Osteoblast (primary cell): Measurements from ENCODE around the gene MAMDC2. TPM values are rescaled to one million over a fixed set of nuclear protein-coding genes. Genes with fewer than 3 reads are reported as not detected.

Experiments
- DNase-seq: peaks from one replicate; pipeline ENCODE4 v3.0.0; 2011; ENCODE audit warnings: low spot score, mixed read lengths; ENCODE audit not compliant: insufficient read length; ENCODE audit errors: missing footprints
- H2AFZ ChIP-seq: 2 replicates; pipeline ENCODE4 v1.6.0; 2011; ENCODE audit warnings: mild to moderate bottlenecking, low read length
- H3K27ac ChIP-seq: 2 replicates; pipeline ENCODE4 v1.5.1; 2011; ENCODE audit warnings: mild to moderate bottlenecking, low read depth, low read length, moderate library complexity
- H3K27me3 ChIP-seq: 2 replicates; pipeline ENCODE4 v1.6.0; 2012; ENCODE audit warnings: mild to moderate bottlenecking, control low read depth, inconsistent platforms, low read length, moderate library complexity; ENCODE audit not compliant: insufficient read depth
- H3K36me3 ChIP-seq: 2 replicates; pipeline ENCODE4 v1.5.1; 2011; ENCODE audit warnings: mild to moderate bottlenecking, low read length, control low read depth, moderate library complexity; ENCODE audit not compliant: insufficient read depth
- H3K4me1 ChIP-seq: 2 replicates; pipeline ENCODE4 v1.5.1; 2011; ENCODE audit warnings: mild to moderate bottlenecking, low read length, control low read depth, moderate library complexity; ENCODE audit not compliant: insufficient read depth
- H3K4me2 ChIP-seq: 2 replicates; pipeline ENCODE4 v1.6.0; 2011; ENCODE audit warnings: mild to moderate bottlenecking, low read length; ENCODE audit not compliant: insufficient read depth
- H3K4me3 ChIP-seq: fragments of 200-600 bp; sonication (generic); 3 replicates; pipeline ENCODE4 v1.5.1; 2012; ENCODE audit warnings: mild to moderate bottlenecking, low read length, inconsistent platforms; ENCODE audit not compliant: insufficient read depth
- H3K79me2 ChIP-seq: 2 replicates; pipeline ENCODE4 v1.6.0; 2012; ENCODE audit warnings: mild to moderate bottlenecking, low read length, control low read depth, inconsistent platforms; ENCODE audit not compliant: insufficient read depth
- H3K9me3 ChIP-seq: 2 replicates; pipeline ENCODE4 v1.5.1; 2011; ENCODE audit warnings: low read depth, low read length, control low read depth
- H4K20me1 ChIP-seq: 2 replicates; pipeline ENCODE4 v1.6.0; 2012; ENCODE audit warnings: mild to moderate bottlenecking, low read length, control low read depth; ENCODE audit not compliant: insufficient read depth
- CTCF ChIP-seq: IDR thresholded peaks from 2 replicates; pipeline ENCODE4 v1.5.1; 2011; ENCODE audit warnings: mild to moderate bottlenecking, low read depth, low read length, moderate library complexity; ENCODE audit errors: extremely low read depth
- total RNA-seq: library from RNA; depleted of rRNA; stranded (reverse); fragments of >200 nt; gene quantifications from 2 replicates; pipeline ENCODE4 v1.2.3, GENCODE V29; 2012

MAMDC2 gene
- 1.4 and 1.5 TPM in 2 replicates for total RNA-seq

GRCh38 chr9:70043689-70044489 is at the start of gene MAMDC2:
TSS of gene MAMDC2 (plus strand) at chr9:70043848. CDS start at chr9:70044198, 350 bp downstream.
- H2AFZ ChIP-seq: peak within 1 kb of the TSS; percentile 89
- peak within 1 kb of the TSS; percentile 84 for H3K4me2 ChIP-seq
- no peak for TF ChIP-seq CTCF
- no peaks in the 10 kb centered on the region for H3K79me2 ChIP-seq
- no peaks in the 10 kb centered on the region for H3K9me3 ChIP-seq
- peak; percentile 87 for DNase-seq
- H3K27me3 ChIP-seq: no peaks in the 10 kb centered on the region
- peaks cover 17% of the 10 kb centered on the region for H3K4me1 ChIP-seq
- no peaks in the 10 kb centered on the region for H4K20me1 ChIP-seq
- H3K4me3 ChIP-seq: peak within 1 kb of the TSS; percentile 72
- no peaks in the 10 kb centered on the region for H3K36me3 ChIP-seq
- H3K27ac ChIP-seq: no peak within 1 kb of the TSS

GRCh38 chr9:69995846-69996245 is 47.8 kb upstream of the MAMDC2 start:
- Histone ChIP-seq H3K27ac (no peak overlapping the region), H3K36me3 (no peaks in the 10 kb centered on the region), H3K27me3 (no peaks in the 10 kb centered on the region), H2AFZ (no peak overlapping the region), H3K4me1 (peaks cover 6% of the 10 kb centered on the region), H3K4me2 (no peak overlapping the region), H3K4me3 (no peak overlapping the region), H3K79me2 (no peaks in the 10 kb centered on the region), H4K20me1 (no peaks in the 10 kb centered on the region), H3K9me3 (no peaks in the 10 kb centered on the region)
- DNase-seq: no peak
- TF ChIP-seq CTCF: no peak

- Histone ChIP-seq H3K79me2 (no peaks in the 10 kb centered on the region), H3K27ac (no peak overlapping the region)
These were observed 46.7 kb upstream of the MAMDC2 start for GRCh38 chr9:69996967-69997366.

More at GRCh38 chr9:69996967-69997366, 46.7 kb upstream of the MAMDC2 start:
- no peak for DNase-seq
- Histone ChIP-seq H3K9me3 (no peaks in the 10 kb centered on the region), H3K36me3 (no peaks in the 10 kb centered on the region), H3K4me3 (no peak overlapping the region), H3K4me2 (no peak overlapping the region), H4K20me1 (no peaks in the 10 kb centered on the region), H2AFZ (peak overlapping the region; percentile 10), H3K4me1 (peaks cover 6% of the 10 kb centered on the region), H3K27me3 (no peaks in the 10 kb centered on the region)
- no peak for TF ChIP-seq CTCF
